HG03064 (cell line): ENCODE measurements around the gene ENPP5.

ENCODE experiments used
- ATAC-seq: cut with Tn5 transposase; IDR thresholded peaks from one replicate; pipeline ENCODE4 v1.9.1; 2021; ENCODE audit warnings: low read depth; ENCODE audit not compliant: unreplicated experiment

The ENPP5 gene

DNA sequence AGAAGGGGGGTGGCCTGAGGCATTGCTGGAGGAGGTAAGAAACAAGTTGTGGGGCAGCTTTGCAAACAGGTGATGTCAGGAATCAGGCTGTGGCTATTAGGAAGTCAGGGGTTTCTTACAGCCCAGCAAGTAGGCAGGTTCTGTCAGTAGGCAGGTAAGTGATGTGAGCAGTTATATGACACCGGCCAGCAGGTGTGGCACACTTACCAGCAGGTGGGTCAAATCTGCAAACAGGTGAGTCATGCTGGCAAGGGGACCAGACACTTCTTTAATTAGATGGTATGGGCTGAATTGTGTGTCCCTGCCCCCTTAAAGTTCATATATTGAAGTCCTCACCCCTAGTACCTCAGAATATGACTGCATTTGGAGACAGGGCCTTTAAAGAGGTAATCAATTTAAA lies 57.4 kb downstream of the ENPP5 start:
- ATAC-seq = no peak
